DOHH2 (cell line): ENCODE measurements around the gene ADAMTSL5.

Source experiments
- H3F3A ChIP-seq: fragments of 200-600 bp; sonication (generic), shearing (Covaris generic); 2 replicates; pipeline ENCODE4 v1.6.0; 2016; ENCODE audit warnings: antibody characterized with exemption, mild to moderate bottlenecking; ENCODE audit not compliant: control insufficient read depth, insufficient read depth
- H3K27ac ChIP-seq: fragments of 200-600 bp; sonication (generic); 2 replicates; pipeline ENCODE4 v1.5.1; 2014; ENCODE audit warnings: low read depth, mild to moderate bottlenecking, low read length, moderate library complexity
- H3K27me3 ChIP-seq: fragments of 200-600 bp; sonication (generic); 2 replicates; pipeline ENCODE4 v1.6.1; 2014; ENCODE audit warnings: mild to moderate bottlenecking, low read length, mixed read lengths; ENCODE audit not compliant: control insufficient read depth
- H3K36me3 ChIP-seq: fragments of 200-600 bp; sonication (generic); 2 replicates; pipeline ENCODE4 v1.6.1; 2014; ENCODE audit warnings: mild to moderate bottlenecking, low read length, moderate library complexity, mixed read lengths; ENCODE audit not compliant: control insufficient read depth
- H3K4me1 ChIP-seq: fragments of 200-600 bp; sonication (generic); 2 replicates; pipeline ENCODE4 v1.6.1; 2014; ENCODE audit warnings: mild to moderate bottlenecking, low read length, mixed read lengths; ENCODE audit not compliant: control insufficient read depth
- H3K4me2 ChIP-seq: fragments of 200-600 bp; sonication (generic); 2 replicates; pipeline ENCODE4 v1.6.0; 2014; ENCODE audit warnings: mild to moderate bottlenecking, low read length, moderate library complexity
- H3K4me3 ChIP-seq: fragments of 200-600 bp; sonication (generic); 2 replicates; pipeline ENCODE4 v1.5.1; 2014; ENCODE audit warnings: mild to moderate bottlenecking, low read length, mixed read lengths
- H3K79me2 ChIP-seq: fragments of 200-600 bp; sonication (generic); 2 replicates; pipeline ENCODE4 v1.6.1; 2014; ENCODE audit warnings: mild to moderate bottlenecking, low read length, mixed read lengths; ENCODE audit not compliant: control insufficient read depth
- H3K9me2 ChIP-seq: fragments of 200-600 bp; sonication (generic); replicated peaks from 2 replicates; pipeline ENCODE4 v1.6.1; 2014; ENCODE audit warnings: mild to moderate bottlenecking, low read length, mixed read lengths; ENCODE audit not compliant: control insufficient read depth
- H3K9me3 ChIP-seq: fragments of 200-600 bp; sonication (generic); 2 replicates; pipeline ENCODE4 v1.6.1; 2014; ENCODE audit warnings: antibody characterized with exemption, low read length, mixed read lengths; ENCODE audit not compliant: control insufficient read depth, insufficient read depth
- H4K20me1 ChIP-seq: fragments of 200-600 bp; sonication (generic); 2 replicates; pipeline ENCODE4 v1.6.0; 2014; ENCODE audit warnings: low read depth, mild to moderate bottlenecking, antibody characterized with exemption, low read length, moderate library complexity; ENCODE audit not compliant: control insufficient read depth, insufficient read depth
- CTCF ChIP-seq: fragments of 200-600 bp; sonication (generic); IDR thresholded peaks from one replicate; pipeline ENCODE4 v1.5.1; 2014; ENCODE audit warnings: antibody characterized with exemption, mild to moderate bottlenecking, low read depth, low read length; ENCODE audit not compliant: poor library complexity, severe bottlenecking
- EZH2phosphoT487 ChIP-seq: fragments of 200-600 bp; sonication (generic); IDR thresholded peaks from 2 replicates; pipeline ENCODE4 v1.6.1; 2017; ENCODE audit warnings: borderline replicate concordance, mild to moderate bottlenecking, antibody characterized with exemption, low read length, moderate library complexity, mixed read lengths

ADAMTSL5 gene

GRCh38 chr19:1494115-1494815 lies 18.6 kb downstream of the ADAMTSL5 start:
- no peak overlapping the region for H3K4me3 ChIP-seq
- no peaks in the 10 kb centered on the region for H3F3A ChIP-seq
- no peak overlapping the region for H3K4me2 ChIP-seq
- no peak for TF ChIP-seq EZH2phosphoT487
- H3K27me3 ChIP-seq = no peaks in the 10 kb centered on the region
- no peak overlapping the region for H3K27ac ChIP-seq
- peaks cover 14% of the 10 kb centered on the region for H3K4me1 ChIP-seq
- no peaks in the 10 kb centered on the region for H3K36me3 ChIP-seq
- 0 out of 2 replicates have a peak, but pooled peaks cover 3% of the 10 kb centered on the region for H4K20me1 ChIP-seq
- H3K9me2 ChIP-seq = no peaks in the 10 kb centered on the region
- no peaks in the 10 kb centered on the region for H3K9me3 ChIP-seq
- no peaks in the 10 kb centered on the region for H3K79me2 ChIP-seq

GRCh38 chr19:1492474-1493006 lies 20.3 kb downstream of the ADAMTSL5 start:
- H3K36me3 ChIP-seq = no peaks in the 10 kb centered on the region
- H4K20me1 ChIP-seq = 0 out of 2 replicates have a peak, but pooled peaks cover 3% of the 10 kb centered on the region
- TF ChIP-seq EZH2phosphoT487 (no peak), CTCF (no peak)
- H3K27me3 ChIP-seq = no peaks in the 10 kb centered on the region
- H3K4me3 ChIP-seq = no peak overlapping the region
- peaks cover 15% of the 10 kb centered on the region for H3K4me1 ChIP-seq
- no peaks in the 10 kb centered on the region for H3K9me2 ChIP-seq
- H3K27ac ChIP-seq = no peak overlapping the region
- H3K79me2 ChIP-seq = no peaks in the 10 kb centered on the region
- H3F3A ChIP-seq = no peaks in the 10 kb centered on the region
- H3K4me2 ChIP-seq = no peak overlapping the region
- H3K9me3 ChIP-seq = no peaks in the 10 kb centered on the region

- H3F3A ChIP-seq = no peaks in the 10 kb centered on the region
- H3K79me2 ChIP-seq = no peaks in the 10 kb centered on the region
- no peak overlapping the region for H3K27ac ChIP-seq
- no peak for TF ChIP-seq CTCF
- no peak overlapping the region for H3K4me3 ChIP-seq
- H3K4me1 ChIP-seq = peaks cover 15% of the 10 kb centered on the region
- no peaks in the 10 kb centered on the region for H3K36me3 ChIP-seq
- H3K27me3 ChIP-seq = no peaks in the 10 kb centered on the region
- no peaks in the 10 kb centered on the region for H3K9me2 ChIP-seq
- no peaks in the 10 kb centered on the region for H3K9me3 ChIP-seq
- no peak overlapping the region for H3K4me2 ChIP-seq
- H4K20me1 ChIP-seq = 0 out of 2 replicates have a peak, but pooled peaks cover 3% of the 10 kb centered on the region
Measured at GRCh38 chr19:1491849-1492170, 21.0 kb downstream of the ADAMTSL5 start.

GRCh38 chr19:1491114-1491848 lies 21.5 kb downstream of the ADAMTSL5 start, which contains the start of gene REEP6:
REEP6 (plus strand) TSS chr19:1491181; CDS start chr19:1491270, 89 bp downstream.
- H4K20me1 ChIP-seq = 0 out of 2 replicates have a peak, but pooled peaks cover 3% of the 10 kb centered on the region
- H3K27me3 ChIP-seq = no peaks in the 10 kb centered on the region
- H3K36me3 ChIP-seq = no peaks in the 10 kb centered on the region
- no peak for TF ChIP-seq EZH2phosphoT487
- TF ChIP-seq CTCF = no peak
- no peaks in the 10 kb centered on the region for H3F3A ChIP-seq
- H3K4me1 ChIP-seq = peaks cover 15% of the 10 kb centered on the region
- no peaks in the 10 kb centered on the region for H3K9me3 ChIP-seq
- peak within 1 kb of the TSS; percentile 35; the same call in 1 of the 2 replicates for H3K27ac ChIP-seq
- peak within 1 kb of the TSS; percentile 94 for H3K4me2 ChIP-seq
- peak within 1 kb of the TSS; percentile 88 for H3K4me3 ChIP-seq
- H3K79me2 ChIP-seq = no peaks in the 10 kb centered on the region
- H3K9me2 ChIP-seq = no peaks in the 10 kb centered on the region
